GM23248 (cell line): ENCODE measurements around the gene NOXO1. TPM values are rescaled to one million over a fixed set of nuclear protein-coding genes. Genes with fewer than 3 reads are reported as not detected.

Source experiments
- DNase-seq: peaks from one replicate; pipeline ENCODE4 v3.0.0-alpha.2; 2015
- H2AFZ ChIP-seq: fragments of 200-600 bp; sonication (generic); 2 replicates; pipeline ENCODE4 v1.6.1; 2016; ENCODE audit warnings: antibody characterized with exemption
- H3F3A ChIP-seq: fragments of 200-600 bp; sonication (generic); 2 replicates; pipeline ENCODE4 v1.6.1; 2016; ENCODE audit warnings: mild to moderate bottlenecking, antibody characterized with exemption, mixed run types; ENCODE audit not compliant: insufficient read depth
- H3K27ac ChIP-seq: fragments of 200-600 bp; sonication (generic); 2 replicates; pipeline ENCODE4 v1.5.1; 2016; ENCODE audit warnings: mild to moderate bottlenecking
- H3K27me3 ChIP-seq: fragments of 200-600 bp; sonication (generic); replicated peaks from 2 replicates; pipeline ENCODE4 v1.6.1; 2016; ENCODE audit warnings: mild to moderate bottlenecking; ENCODE audit not compliant: insufficient read depth
- H3K36me3 ChIP-seq: fragments of 200-600 bp; sonication (generic); 2 replicates; pipeline ENCODE4 v1.6.1; 2016; ENCODE audit warnings: low read depth, mild to moderate bottlenecking
- H3K4me1 ChIP-seq: fragments of 200-600 bp; sonication (generic); 2 replicates; pipeline ENCODE4 v1.6.1; 2016; ENCODE audit warnings: mild to moderate bottlenecking; ENCODE audit not compliant: insufficient read depth
- H3K4me2 ChIP-seq: fragments of 200-600 bp; sonication (generic); one replicate; pipeline ENCODE4 v1.6.1; 2016; ENCODE audit warnings: mild to moderate bottlenecking; ENCODE audit not compliant: unreplicated experiment
- H3K4me3 ChIP-seq: fragments of 200-600 bp; sonication (generic); 2 replicates; pipeline ENCODE4 v1.5.1; 2016; ENCODE audit warnings: mild to moderate bottlenecking
- H3K79me2 ChIP-seq: fragments of 200-600 bp; sonication (generic); 2 replicates; pipeline ENCODE4 v1.6.1; 2016; ENCODE audit warnings: mild to moderate bottlenecking; ENCODE audit not compliant: insufficient read depth
- H3K9ac ChIP-seq: fragments of 200-600 bp; sonication (generic); 2 replicates; pipeline ENCODE4 v1.6.1; 2016; ENCODE audit warnings: mild to moderate bottlenecking
- H3K9me2 ChIP-seq: fragments of 200-600 bp; sonication (generic); 2 replicates; pipeline ENCODE4 v1.6.1; 2016; ENCODE audit warnings: mixed run types, mild to moderate bottlenecking, moderate library complexity; ENCODE audit not compliant: insufficient read depth
- H3K9me3 ChIP-seq: fragments of 200-600 bp; sonication (generic); one replicate; pipeline ENCODE4 v1.6.1; 2017; ENCODE audit warnings: low read depth
- H4K20me1 ChIP-seq: fragments of 200-600 bp; sonication (generic); 2 replicates; pipeline ENCODE4 v1.6.0; 2016; ENCODE audit not compliant: insufficient read depth
- EZH2 ChIP-seq: fragments of 200-600 bp; sonication (generic); IDR thresholded peaks from 2 replicates; pipeline ENCODE4 v1.6.1; 2018; ENCODE audit warnings: antibody characterized with exemption, mild to moderate bottlenecking; ENCODE audit not compliant: insufficient read depth, poor library complexity, severe bottlenecking
- EZH2phosphoT487 ChIP-seq: fragments of 200-600 bp; sonication (generic); IDR thresholded peaks from 2 replicates; pipeline ENCODE4 v1.6.1; 2018; ENCODE audit warnings: antibody characterized with exemption, moderate library complexity, mild to moderate bottlenecking, low read depth; ENCODE audit not compliant: insufficient read depth
- WGBS, 2 experiments: methylation state at CpG; one replicate each; pipeline ENCODE4 v1.1.6; 2015 to 2017; ENCODE audit warnings: low lambda C conversion rate in 2 of 2, low coverage in 1 of 2; ENCODE audit errors: missing lambda C conversion rate in 2 of 2; 5-methylcytosine and 5-hydroxymethylcytosine counted together
- in situ Hi-C: fragments of 300-500 bp; cut with MboI; formaldehyde crosslinking; loops from 2 replicates; pipeline ENCODE4 v1.15.0; 2020
- polyA plus RNA-seq: library from polyadenylated mRNA; unstranded; fragments of >200 nt; fragmentation: Nextera tagmentation; extraction: Ambion mirVana; gene quantifications from 2 replicates; pipeline ENCODE4 v1.2.1, GENCODE V29; 2016
- total RNA-seq: library from RNA; depleted of rRNA; stranded (reverse); fragments of >200 nt; shearing (Covaris generic); gene quantifications from 2 replicates; pipeline ENCODE4 v1.2.3, GENCODE V29; 2014; rRNA removed

NOXO1 gene
- total RNA-seq (not detected in 2 replicates), polyA plus RNA-seq (0.23 TPM in 1 of 2 replicates, not detected in the other)

GRCh38 chr16:1981398-1981836 is at the start of gene NOXO1:
NOXO1 (minus strand) TSS chr16:1981469; CDS start chr16:1981179, 290 bp downstream.
- H2AFZ ChIP-seq: no peak within 1 kb of the TSS
- H3K9ac ChIP-seq: no peak within 1 kb of the TSS
- peaks cover 21% of the 10 kb centered on the region for H3K27me3 ChIP-seq
- H3K4me2 ChIP-seq: no peak within 1 kb of the TSS
- in situ Hi-C loops: no loop called here
- H3K36me3 ChIP-seq: no peaks in the 10 kb centered on the region
- H3K9me2 ChIP-seq: no peaks in the 10 kb centered on the region
- H3K4me3 ChIP-seq: no peak within 1 kb of the TSS
- H3K9me3 ChIP-seq: no peaks in the 10 kb centered on the region
- H3K4me1 ChIP-seq: no peaks in the 10 kb centered on the region
- 26% methylated on average over 6 of the region's 6 CpGs for WGBS, 2 experiments
- H3K27ac ChIP-seq: no peak within 1 kb of the TSS
- no peaks in the 10 kb centered on the region for H4K20me1 ChIP-seq
- H3F3A ChIP-seq: peaks cover 9% of the 10 kb centered on the region
- TF ChIP-seq EZH2phosphoT487: no peak
- no peak for TF ChIP-seq EZH2
- no peak for DNase-seq
- H3K79me2 ChIP-seq: peaks cover 9% of the 10 kb centered on the region; the same call in 1 of the 2 replicates

GRCh38 chr16:2030036-2030435 is 48.8 kb upstream of the NOXO1 start:
- Histone ChIP-seq H2AFZ (no peak overlapping the region), H3K4me2 (no peak overlapping the region), H4K20me1 (no peaks in the 10 kb centered on the region), H3K9me2 (no peaks in the 10 kb centered on the region), H3K27me3 (no peaks in the 10 kb centered on the region), H3K4me1 (peaks cover 14% of the 10 kb centered on the region), H3K9ac (no peak overlapping the region), H3F3A (no peaks in the 10 kb centered on the region), H3K36me3 (no peaks in the 10 kb centered on the region), H3K27ac (no peak overlapping the region), H3K79me2 (peaks cover 5% of the 10 kb centered on the region; the same call in 1 of the 2 replicates), H3K4me3 (no peak overlapping the region), H3K9me3 (no peaks in the 10 kb centered on the region)
- in situ Hi-C loops: no loop called here
- DNase-seq: no peak
- WGBS, 2 experiments: 94% methylated on average over 11 of the region's 11 CpGs
- no peak for TF ChIP-seq EZH2
- no peak for TF ChIP-seq EZH2phosphoT487

- DNase-seq: no peak
- no peaks in the 10 kb centered on the region for H3F3A ChIP-seq
- 83 to 96% methylated on average over 17 to 21 of the region's 22 CpGs for WGBS, 2 experiments
- H3K4me3 ChIP-seq: no peak overlapping the region
- no peaks in the 10 kb centered on the region for H4K20me1 ChIP-seq
- no peaks in the 10 kb centered on the region for H3K79me2 ChIP-seq
- no peak overlapping the region for H3K4me2 ChIP-seq
- no peaks in the 10 kb centered on the region for H3K36me3 ChIP-seq
- H3K9me2 ChIP-seq: no peaks in the 10 kb centered on the region
- no peak overlapping the region for H3K27ac ChIP-seq
- in situ Hi-C loops: loop anchor here (10.0 kb wide), 1 partner anchor 115 kb away; the partner anchor contains the start of gene RAB26
- peaks cover 14% of the 10 kb centered on the region for H3K4me1 ChIP-seq
- no peak overlapping the region for H2AFZ ChIP-seq
- TF ChIP-seq EZH2phosphoT487: no peak
- no peak for TF ChIP-seq EZH2
- no peak overlapping the region for H3K9ac ChIP-seq
- H3K27me3 ChIP-seq: no peaks in the 10 kb centered on the region
- no peaks in the 10 kb centered on the region for H3K9me3 ChIP-seq
Measured at GRCh38 chr16:2029350-2029749, 48.1 kb upstream of the NOXO1 start.

- Histone ChIP-seq H3K4me3 (no peak overlapping the region), H2AFZ (no peak overlapping the region), H3K9me3 (no peaks in the 10 kb centered on the region), H3K79me2 (no peaks in the 10 kb centered on the region), H3K4me2 (no peak overlapping the region), H3K27me3 (no peaks in the 10 kb centered on the region), H3K4me1 (peaks cover 11% of the 10 kb centered on the region), H3K9me2 (no peaks in the 10 kb centered on the region), H3K9ac (no peak overlapping the region), H3F3A (no peaks in the 10 kb centered on the region), H3K36me3 (no peaks in the 10 kb centered on the region), H4K20me1 (no peaks in the 10 kb centered on the region), H3K27ac (no peak overlapping the region)
- TF ChIP-seq EZH2 (no peak), EZH2phosphoT487 (no peak)
- 85 to 88% methylated on average over 15 to 18 of the region's 18 CpGs for WGBS, 2 experiments
- no peak for DNase-seq
- in situ Hi-C loops: loop anchor here (10.0 kb wide), 1 partner anchor 116 kb away; the partner anchor contains the start of gene RAB26
Measured at GRCh38 chr16:2028620-2029220, 47.5 kb upstream of the NOXO1 start.
